Stimulated activated CD8-positive, alpha-beta memory T cell treated with anti-CD3 and anti-CD28 coated beads, Interleukin-2, amount 100 ng/mL, for 48 hours (primary cell): Measurements from ENCODE around the gene THSD7B.
"Not testable (repeated sequence)": the region's sequence is repeated elsewhere in the genome, so short reads cannot be mapped to it uniquely, and the experiment has no call there.

Source experiments
- DNase-seq, 2 donors: peaks; one replicate each; pipeline ENCODE4 v3.0.0-alpha.2; 2020; ENCODE audit warnings: low read depth in 2 of 2

Gene THSD7B

GRCh38 chr2:137250401-137250800 is 485.1 kb downstream of the THSD7B start:
- no peak for DNase-seq

GRCh38 chr2:137251045-137251444 is 485.7 kb downstream of the THSD7B start:
- DNase-seq = no peak

- no peak for DNase-seq
Measured at GRCh38 chr2:137252934-137253333, 487.6 kb downstream of the THSD7B start.

- no peak for DNase-seq
Measured at GRCh38 chr2:137254052-137254451, 488.7 kb downstream of the THSD7B start.

- no peak for DNase-seq
Measured at GRCh38 chr2:137255345-137255744, 490.0 kb downstream of the THSD7B start.

- DNase-seq = no peak
Measured at GRCh38 chr2:137255990-137256389, 490.6 kb downstream of the THSD7B start.

GRCh38 chr2:137261881-137262585 is 496.7 kb downstream of the THSD7B start:
- no peak for DNase-seq

GRCh38 chr2:137262594-137262993 is 497.2 kb downstream of the THSD7B start:
- no peak for DNase-seq

GRCh38 chr2:137287913-137288639 is 522.7 kb downstream of the THSD7B start:
- DNase-seq = no peak

GRCh38 chr2:137291836-137292570 is 526.7 kb downstream of the THSD7B start:
- DNase-seq = no peak

- no peak for DNase-seq
Measured at GRCh38 chr2:137298377-137298776, 533.0 kb downstream of the THSD7B start.

- DNase-seq = no peak
Measured at GRCh38 chr2:137300987-137301386, 535.6 kb downstream of the THSD7B start.

- DNase-seq = no peak
Measured at GRCh38 chr2:137302957-137303356, 537.6 kb downstream of the THSD7B start.

GRCh38 chr2:137316075-137316474 is 550.7 kb downstream of the THSD7B start:
- DNase-seq = no peak

- DNase-seq = no peak
Measured at GRCh38 chr2:137321566-137321965, 556.2 kb downstream of the THSD7B start.

GRCh38 chr2:137331562-137331961 is 566.2 kb downstream of the THSD7B start:
- not testable (repeated sequence) for DNase-seq

- no peak for DNase-seq
Measured at GRCh38 chr2:137333386-137334165, 568.2 kb downstream of the THSD7B start.

- DNase-seq = no peak
Measured at GRCh38 chr2:137336067-137336466, 570.7 kb downstream of the THSD7B start.

- no peak for DNase-seq
Measured at GRCh38 chr2:137339051-137339450, 573.7 kb downstream of the THSD7B start.

GRCh38 chr2:137345994-137346393 is 580.6 kb downstream of the THSD7B start:
- DNase-seq = no peak

GRCh38 chr2:137348301-137348700 is 583.0 kb downstream of the THSD7B start:
- DNase-seq = no peak

- DNase-seq = no peak
Measured at GRCh38 chr2:137357634-137358033, 592.3 kb downstream of the THSD7B start.
